Skeletal muscle satellite cell (primary cell): Measurements from ENCODE around the gene NBEA.

Experiments
- H3K27me3 ChIP-seq: 2 replicates; pipeline ENCODE4 v1.7.0; 2013; ENCODE audit warnings: low read length; ENCODE audit not compliant: control insufficient read depth, insufficient read depth
- H3K36me3 ChIP-seq: 2 replicates; pipeline ENCODE4 v1.7.0; 2013; ENCODE audit warnings: mild to moderate bottlenecking, control low read depth, low read length; ENCODE audit not compliant: insufficient read depth
- H3K4me1 ChIP-seq: 2 replicates; pipeline ENCODE4 v1.7.0; 2013; ENCODE audit warnings: low read length; ENCODE audit not compliant: control insufficient read depth, insufficient read depth
- H3K4me2 ChIP-seq: 2 replicates; pipeline ENCODE4 v1.7.0; 2013; ENCODE audit warnings: mild to moderate bottlenecking, low read length
- H3K4me3 ChIP-seq: 2 replicates; pipeline ENCODE4 v1.7.0; 2013; ENCODE audit warnings: low read length
- H3K9ac ChIP-seq: 2 replicates; pipeline ENCODE4 v1.7.0; 2013; ENCODE audit warnings: mild to moderate bottlenecking, low read depth, low read length, moderate library complexity
- H3K9me3 ChIP-seq: replicated peaks from 2 replicates; pipeline ENCODE4 v1.7.0; 2013; ENCODE audit warnings: mild to moderate bottlenecking, control low read depth, low read length

NBEA gene

GRCh38 chr13:35500144-35500543 is 558.1 kb downstream of the NBEA start:
- H3K4me2 ChIP-seq = no peak overlapping the region
- H3K4me3 ChIP-seq = no peak overlapping the region
- H3K36me3 ChIP-seq = no peaks in the 10 kb centered on the region
- H3K9me3 ChIP-seq = no peaks in the 10 kb centered on the region
- no peaks in the 10 kb centered on the region for H3K27me3 ChIP-seq
- no peak overlapping the region for H3K9ac ChIP-seq
- H3K4me1 ChIP-seq = peaks cover 5% of the 10 kb centered on the region

GRCh38 chr13:35501661-35502235 is 559.7 kb downstream of the NBEA start:
- Histone ChIP-seq H3K4me3 (no peak overlapping the region), H3K4me1 (peaks cover 5% of the 10 kb centered on the region), H3K4me2 (no peak overlapping the region), H3K9me3 (no peaks in the 10 kb centered on the region), H3K36me3 (no peaks in the 10 kb centered on the region), H3K27me3 (no peaks in the 10 kb centered on the region), H3K9ac (no peak overlapping the region)

GRCh38 chr13:35502456-35502855 is 560.4 kb downstream of the NBEA start:
- Histone ChIP-seq H3K4me2 (no peak overlapping the region), H3K27me3 (no peaks in the 10 kb centered on the region), H3K9me3 (no peaks in the 10 kb centered on the region), H3K4me3 (no peak overlapping the region), H3K4me1 (peaks cover 5% of the 10 kb centered on the region), H3K36me3 (no peaks in the 10 kb centered on the region), H3K9ac (no peak overlapping the region)

- Histone ChIP-seq H3K36me3 (no peaks in the 10 kb centered on the region), H3K9ac (no peak overlapping the region), H3K4me2 (peak overlapping the region; percentile 66), H3K27me3 (no peaks in the 10 kb centered on the region), H3K4me1 (peaks cover 10% of the 10 kb centered on the region), H3K4me3 (no peak overlapping the region), H3K9me3 (no peaks in the 10 kb centered on the region)
Observed at GRCh38 chr13:35512271-35512920, 570.3 kb downstream of the NBEA start.

GRCh38 chr13:35514061-35514477 is 572.0 kb downstream of the NBEA start:
- no peaks in the 10 kb centered on the region for H3K27me3 ChIP-seq
- H3K4me2 ChIP-seq = no peak overlapping the region
- H3K4me1 ChIP-seq = peaks cover 17% of the 10 kb centered on the region
- no peaks in the 10 kb centered on the region for H3K9me3 ChIP-seq
- no peaks in the 10 kb centered on the region for H3K36me3 ChIP-seq
- H3K4me3 ChIP-seq = no peak overlapping the region
- no peak overlapping the region for H3K9ac ChIP-seq

- no peaks in the 10 kb centered on the region for H3K27me3 ChIP-seq
- no peaks in the 10 kb centered on the region for H3K9me3 ChIP-seq
- H3K9ac ChIP-seq = no peak overlapping the region
- peaks cover 17% of the 10 kb centered on the region for H3K4me1 ChIP-seq
- H3K4me3 ChIP-seq = no peak overlapping the region
- no peak overlapping the region for H3K4me2 ChIP-seq
- no peaks in the 10 kb centered on the region for H3K36me3 ChIP-seq
Observed at GRCh38 chr13:35514801-35515502, 572.9 kb downstream of the NBEA start.

- Histone ChIP-seq H3K36me3 (no peaks in the 10 kb centered on the region), H3K4me2 (no peak overlapping the region), H3K4me3 (no peak overlapping the region), H3K9me3 (no peaks in the 10 kb centered on the region), H3K9ac (no peak overlapping the region), H3K27me3 (no peaks in the 10 kb centered on the region), H3K4me1 (peaks cover 7% of the 10 kb centered on the region)
Observed at GRCh38 chr13:35518337-35518946, 576.4 kb downstream of the NBEA start.

GRCh38 chr13:35524171-35524570 is 582.1 kb downstream of the NBEA start:
- Histone ChIP-seq H3K4me2 (no peak overlapping the region), H3K27me3 (no peaks in the 10 kb centered on the region), H3K9me3 (no peaks in the 10 kb centered on the region), H3K4me1 (no peaks in the 10 kb centered on the region), H3K36me3 (no peaks in the 10 kb centered on the region), H3K9ac (no peak overlapping the region), H3K4me3 (no peak overlapping the region)

GRCh38 chr13:35526577-35526976 is 584.5 kb downstream of the NBEA start:
- Histone ChIP-seq H3K27me3 (no peaks in the 10 kb centered on the region), H3K4me1 (no peaks in the 10 kb centered on the region), H3K9me3 (no peaks in the 10 kb centered on the region), H3K36me3 (no peaks in the 10 kb centered on the region), H3K9ac (no peak overlapping the region), H3K4me3 (no peak overlapping the region), H3K4me2 (no peak overlapping the region)

GRCh38 chr13:35527451-35527850 is 585.4 kb downstream of the NBEA start:
- no peaks in the 10 kb centered on the region for H3K27me3 ChIP-seq
- H3K9ac ChIP-seq = no peak overlapping the region
- no peak overlapping the region for H3K4me3 ChIP-seq
- no peaks in the 10 kb centered on the region for H3K4me1 ChIP-seq
- H3K36me3 ChIP-seq = no peaks in the 10 kb centered on the region
- H3K4me2 ChIP-seq = no peak overlapping the region
- no peaks in the 10 kb centered on the region for H3K9me3 ChIP-seq

- no peaks in the 10 kb centered on the region for H3K9me3 ChIP-seq
- no peak overlapping the region for H3K9ac ChIP-seq
- no peaks in the 10 kb centered on the region for H3K4me1 ChIP-seq
- no peaks in the 10 kb centered on the region for H3K27me3 ChIP-seq
- H3K4me2 ChIP-seq = no peak overlapping the region
- no peaks in the 10 kb centered on the region for H3K36me3 ChIP-seq
- no peak overlapping the region for H3K4me3 ChIP-seq
Observed at GRCh38 chr13:35530147-35530546, 588.1 kb downstream of the NBEA start.
